Testis (tissue), 3 donors: ENCODE data around the gene APOBEC2. TPM values are rescaled to one million over a fixed set of nuclear protein-coding genes. Genes with fewer than 3 reads are reported as not detected.
A peak's percentile ranks its signal among the peaks of the same experiment; 100 is the strongest.

Experiments
- DNase-seq: peaks from one replicate; pipeline ENCODE4 v3.0.0-alpha.2; 2019
- H3K27ac ChIP-seq, 2 donors: fragments of 200-600 bp; sonication (generic); one replicate each; pipeline ENCODE4 v1.5.1; 2019
- H3K27me3 ChIP-seq: fragments of 200-600 bp; sonication (generic); one replicate; pipeline ENCODE4 v1.5.1; 2019
- H3K36me3 ChIP-seq: fragments of 200-600 bp; sonication (generic); one replicate; pipeline ENCODE4 v1.5.1; 2017; ENCODE audit warnings: low read depth; ENCODE audit errors: missing control alignments
- H3K4me1 ChIP-seq: fragments of 200-600 bp; sonication (generic); one replicate; pipeline ENCODE4 v1.5.1; 2019
- H3K4me3 ChIP-seq, 2 donors: fragments of 200-600 bp; sonication (generic); one replicate each; pipeline ENCODE4 v1.5.1; 2017 to 2019
- H3K9me3 ChIP-seq: fragments of 200-600 bp; sonication (generic); one replicate; pipeline ENCODE4 v1.5.1; 2017
- POLR2A ChIP-seq: fragments of 450-650 bp; IDR thresholded peaks from one replicate; pipeline ENCODE4 v1.6.1; 2017; ENCODE audit warnings: antibody characterized with exemption, mild to moderate bottlenecking, moderate library complexity
- WGBS, 2 donors: methylation state at CpG; one replicate each; pipeline ENCODE4 v1.1.5; 2018; 5-methylcytosine and 5-hydroxymethylcytosine counted together
- intact Hi-C: fragments of 100-400 bp; cut with DNase I; formaldehyde crosslinking; loops from one replicate; pipeline ENCODE4 v1.15.1; 2023; ENCODE audit warnings: low total_unique reads
- polyA plus RNA-seq: library from polyadenylated mRNA; stranded (reverse); fragments of 350-450 nt; fragmentation: Illumina TruSeq; extraction: RNeasy Lipid Tissue Mini Kit (QIAGEN cat#74804); gene quantifications from one replicate; pipeline ENCODE4 v1.2.3, GENCODE V29; 2014; ENCODE audit warnings: low read depth, low replicate concordance; ENCODE audit not compliant: insufficient read depth
- total RNA-seq, 2 donors: library from RNA; depleted of rRNA; stranded (reverse); fragments of >200 nt; gene quantifications; one replicate each; pipeline ENCODE4 v1.2.3, GENCODE V29; 2016
- TF ChIP-seq, protein P1 (sequence below), 3 experiments: fragments of 450-650 bp in 2 of 3; fragments of 200-600 bp in 1 of 3; sonication (generic) in 1 of 3; IDR thresholded peaks; one replicate each; pipeline ENCODE4 v1.5.1; 2016 to 2019; ENCODE audit warnings: antibody characterized with exemption in 3 of 3, mild to moderate bottlenecking in 2 of 3, moderate library complexity in 1 of 3

APOBEC2 gene
- total and polyA plus RNA-seq, 3 donors from 2014 or later, result 0.87 to 8.5 (median 1.2) TPM

GRCh38 chr6:41021832-41022231 lies 31.2 kb upstream of the APOBEC2 start:
- Histone ChIP-seq H3K27ac (no peak overlapping the region), H3K36me3 (no peaks in the 10 kb centered on the region), H3K4me1 (no peaks in the 10 kb centered on the region), H3K27me3 (no peaks in the 10 kb centered on the region), H3K4me3 (no peak overlapping the region), H3K9me3 (no peaks in the 10 kb centered on the region)
- DNase-seq, result peak; percentile 44
- intact Hi-C loops, result no loop called here
- TF ChIP-seq POLR2A, result no peak
- TF ChIP-seq, protein P1, sequence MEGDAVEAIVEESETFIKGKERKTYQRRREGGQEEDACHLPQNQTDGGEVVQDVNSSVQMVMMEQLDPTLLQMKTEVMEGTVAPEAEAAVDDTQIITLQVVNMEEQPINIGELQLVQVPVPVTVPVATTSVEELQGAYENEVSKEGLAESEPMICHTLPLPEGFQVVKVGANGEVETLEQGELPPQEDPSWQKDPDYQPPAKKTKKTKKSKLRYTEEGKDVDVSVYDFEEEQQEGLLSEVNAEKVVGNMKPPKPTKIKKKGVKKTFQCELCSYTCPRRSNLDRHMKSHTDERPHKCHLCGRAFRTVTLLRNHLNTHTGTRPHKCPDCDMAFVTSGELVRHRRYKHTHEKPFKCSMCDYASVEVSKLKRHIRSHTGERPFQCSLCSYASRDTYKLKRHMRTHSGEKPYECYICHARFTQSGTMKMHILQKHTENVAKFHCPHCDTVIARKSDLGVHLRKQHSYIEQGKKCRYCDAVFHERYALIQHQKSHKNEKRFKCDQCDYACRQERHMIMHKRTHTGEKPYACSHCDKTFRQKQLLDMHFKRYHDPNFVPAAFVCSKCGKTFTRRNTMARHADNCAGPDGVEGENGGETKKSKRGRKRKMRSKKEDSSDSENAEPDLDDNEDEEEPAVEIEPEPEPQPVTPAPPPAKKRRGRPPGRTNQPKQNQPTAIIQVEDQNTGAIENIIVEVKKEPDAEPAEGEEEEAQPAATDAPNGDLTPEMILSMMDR (IDR thresholded peaks at IDR 0.05), result no peak
- WGBS, 2 donors, result 75 to 96% methylated on average over 3 of the region's 3 CpGs

- no peaks in the 10 kb centered on the region for H3K9me3 ChIP-seq
- DNase-seq, result no peak
- intact Hi-C loops, result no loop called here
Observed at GRCh38 chr6:41022294-41022693, 30.7 kb upstream of the APOBEC2 start.

DNA sequence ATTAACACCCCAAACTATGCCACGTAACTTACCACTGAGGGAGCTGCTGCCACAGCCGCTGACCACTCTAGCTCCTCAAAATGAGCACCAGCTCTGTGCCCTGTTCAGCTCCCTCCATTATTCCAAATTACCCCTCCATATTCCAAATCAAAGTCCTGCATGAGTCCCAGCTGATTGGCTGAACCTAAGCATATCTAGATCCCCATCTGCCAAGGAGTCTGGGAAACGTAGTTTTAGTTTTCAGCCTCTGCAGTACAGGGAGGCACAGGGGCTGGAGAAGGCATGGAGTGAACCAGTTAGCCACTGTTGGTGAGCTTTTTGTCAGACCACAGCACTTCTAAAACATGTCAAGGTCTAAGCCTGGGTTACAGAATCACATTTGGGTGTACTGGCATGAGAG lies 29.9 kb upstream of the APOBEC2 start:
- TF ChIP-seq, protein P1 (IDR thresholded peaks at IDR 0.05), result no peak
- TF ChIP-seq POLR2A, result no peak
- H3K36me3 ChIP-seq, result no peaks in the 10 kb centered on the region
- WGBS, 2 donors, result 96% methylated on average over 3 of the region's 3 CpGs
- no peaks in the 10 kb centered on the region for H3K9me3 ChIP-seq
- H3K27me3 ChIP-seq, result no peaks in the 10 kb centered on the region
- H3K27ac ChIP-seq, result no peak overlapping the region
- intact Hi-C loops, result no loop called here
- peaks cover 6% of the 10 kb centered on the region for H3K4me1 ChIP-seq
- H3K4me3 ChIP-seq, result no peak overlapping the region
- no peak for DNase-seq

More at GRCh38 chr6:41022294-41022693, 30.7 kb upstream of the APOBEC2 start:
- Histone ChIP-seq H3K4me1 (peaks cover 3% of the 10 kb centered on the region), H3K36me3 (no peaks in the 10 kb centered on the region), H3K27me3 (no peaks in the 10 kb centered on the region), H3K4me3 (no peak overlapping the region), H3K27ac (no peak overlapping the region)
- no peak for TF ChIP-seq POLR2A
- TF ChIP-seq, protein P1 (IDR thresholded peaks at IDR 0.05), result no peak

DNA sequence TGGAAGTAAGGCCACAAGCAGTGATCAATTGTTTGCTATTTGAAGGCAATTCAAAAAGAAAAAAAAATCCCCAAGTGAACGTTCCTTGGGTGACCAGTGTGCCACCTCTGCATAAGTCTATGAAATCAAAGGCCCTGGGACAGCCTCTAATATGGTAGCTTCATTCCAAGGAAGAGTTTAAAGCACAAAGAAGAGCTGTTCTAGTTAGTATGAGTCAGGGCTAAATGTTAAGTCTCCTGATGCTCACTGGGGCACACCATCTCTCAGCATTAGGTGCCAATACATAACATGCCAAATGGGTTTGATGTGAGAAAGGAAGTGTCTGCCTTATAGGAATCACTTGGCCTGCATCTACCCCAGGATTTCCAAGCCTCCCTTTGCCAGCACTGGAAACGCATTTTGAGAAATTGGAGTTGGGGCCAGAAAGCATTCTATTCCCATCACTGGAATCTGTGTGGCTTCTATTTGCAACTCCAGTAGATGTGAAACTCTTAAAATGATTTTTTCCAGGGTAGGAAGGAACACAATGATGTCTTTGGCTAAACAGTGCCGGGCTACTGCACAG lies 27.0 kb upstream of the APOBEC2 start:
- H3K27ac ChIP-seq, result no peak overlapping the region
- intact Hi-C loops, result no loop called here
- no peak for DNase-seq
- no peak for TF ChIP-seq POLR2A
- 76 to 88% methylated on average over 3 of the region's 3 CpGs for WGBS, 2 donors
- no peaks in the 10 kb centered on the region for H3K9me3 ChIP-seq
- H3K4me1 ChIP-seq, result peaks cover 11% of the 10 kb centered on the region
- H3K27me3 ChIP-seq, result no peaks in the 10 kb centered on the region
- no peak overlapping the region for H3K4me3 ChIP-seq
- H3K36me3 ChIP-seq, result no peaks in the 10 kb centered on the region

DNA sequence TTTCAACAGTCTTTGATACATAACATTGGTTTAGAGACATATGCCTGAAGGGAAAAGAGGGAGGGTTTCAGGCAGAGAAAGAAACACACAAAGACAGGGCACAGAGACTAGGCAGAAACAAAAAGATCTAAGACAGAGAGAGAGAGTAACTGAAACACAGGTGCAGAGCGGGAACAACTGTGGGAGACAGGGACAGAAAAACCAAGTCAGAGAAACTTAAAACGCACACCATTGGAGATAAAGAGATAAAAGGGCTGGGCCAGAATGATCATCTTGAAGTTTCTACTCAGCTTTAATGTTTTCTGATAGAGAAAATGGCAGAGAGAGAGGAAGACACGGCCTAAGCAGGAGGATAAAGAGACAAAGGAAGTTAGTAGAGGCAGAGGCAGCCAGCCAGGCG lies 25.8 kb upstream of the APOBEC2 start:
- WGBS, 2 donors, result 33 to 39% methylated on average over 4 of the region's 4 CpGs
- H3K4me3 ChIP-seq, result peak overlapping the region in 1 of 2 donors; percentile 64
- peaks cover 11% of the 10 kb centered on the region for H3K4me1 ChIP-seq
- intact Hi-C loops, result no loop called here
- TF ChIP-seq POLR2A, result no peak
- TF ChIP-seq, protein P1 (IDR thresholded peaks at IDR 0.05), result no peak
- H3K27ac ChIP-seq, result no peak overlapping the region
- no peak for DNase-seq
- no peaks in the 10 kb centered on the region for H3K36me3 ChIP-seq
- no peaks in the 10 kb centered on the region for H3K27me3 ChIP-seq
- H3K9me3 ChIP-seq, result no peaks in the 10 kb centered on the region
